K562 (cell line): ENCODE measurements around the gene ZNF541. TPM values are rescaled to one million over a fixed set of nuclear protein-coding genes. Genes with fewer than 3 reads are reported as not detected.

Experiments used
- ATAC-seq: fragments of 200-7000 bp; cut with Tn5 transposase; 3 replicates; pipeline ENCODE4 v1.9.1; 2020; ENCODE audit warnings: moderate library complexity
- BruUV-seq: library from RNA; stranded (reverse); fragments of 400-500 nt; replicated peaks from 2 replicates; lab custom pipeline; 2021; lab: Mats Ljungman, UMichigan
- CTCF ChIA-PET: fragments of 300-600 bp; formaldehyde crosslinking; extraction: SDS; loops from one replicate; lab custom pipeline; 2021; ENCODE audit warnings: low intra/inter-chr PET ratio; lab: Yijun Ruan, JAX
- POLR2A ChIA-PET: fragments of 300-600, 350-650 bp; sonication (Branson Sonifier 250); formaldehyde crosslinking; extraction: SDS; loops from one replicate; lab custom pipeline; 2021; ENCODE audit warnings: antibody characterized with exemption, inconsistent platforms; lab: Yijun Ruan, JAX
- DNase-seq, 4 experiments: peaks; one replicate each; pipeline versions ENCODE4 v3.0.0 to v3.0.0-alpha.2; 2011 to 2018; ENCODE audit warnings: low spot score in 3 of 4, mixed read lengths in 3 of 4; ENCODE audit errors: extremely low read depth in 1 of 4
- FAIRE-seq: peaks from 2 replicates; lab custom pipeline; 2011; peaks lifted over from hg19 to GRCh38; lab: Jason Lieb, UNC
- H2AFZ ChIP-seq: 2 replicates; pipeline ENCODE4 v1.6.0; 2011; ENCODE audit warnings: low read depth, low read length, control low read depth, inconsistent platforms
- H3K27ac ChIP-seq: fragments of 200-600 bp; 3 replicates; pipeline ENCODE4 v1.8.0; 2011; ENCODE audit warnings: low read depth, mild to moderate bottlenecking, control low read depth, inconsistent platforms, low read length, moderate library complexity, mixed read lengths; ENCODE audit errors: extremely low read depth
- H3K27me3 ChIP-seq, 2 experiments: fragments of 300-600 bp in 1 of 2; 2 replicates in 1 of 2; 3 replicates in 1 of 2; pipeline versions ENCODE4 v1.6.0 to v1.8.0; 2011; ENCODE audit warnings: inconsistent platforms in 2 of 2, low read length in 2 of 2, mild to moderate bottlenecking in 1 of 2, mixed read lengths in 1 of 2, moderate library complexity in 1 of 2; ENCODE audit not compliant: control insufficient read depth in 2 of 2, insufficient read depth in 2 of 2
- H3K36me3 ChIP-seq: fragments of 300-600 bp; 3 replicates; pipeline ENCODE4 v1.8.0; 2011; ENCODE audit warnings: mild to moderate bottlenecking, low read length, inconsistent platforms; ENCODE audit not compliant: control insufficient read depth, insufficient read depth
- H3K4me1 ChIP-seq, 2 experiments: fragments of 200-600 bp in 1 of 2; replicated peaks in 1 of 2; 2 replicates in 1 of 2; 3 replicates in 1 of 2; pipeline versions ENCODE4 v1.5.1 to v1.8.0; 2011; ENCODE audit warnings: inconsistent platforms in 2 of 2, low read length in 2 of 2, mild to moderate bottlenecking in 1 of 2, mixed read lengths in 1 of 2, moderate library complexity in 1 of 2; ENCODE audit not compliant: control insufficient read depth in 2 of 2, insufficient read depth in 2 of 2
- H3K4me2 ChIP-seq: 2 replicates; pipeline ENCODE4 v1.6.1; 2011; ENCODE audit warnings: low read length, control low read depth, inconsistent platforms, mixed read lengths; ENCODE audit not compliant: insufficient read depth
- H3K4me3 ChIP-seq: fragments of 200-600 bp; sonication (generic), shearing (Covaris generic); 2 replicates; pipeline ENCODE4 v1.5.1; 2016; ENCODE audit warnings: control low read depth, inconsistent platforms
- H3K79me2 ChIP-seq: fragments of 200-600 bp; 3 replicates; pipeline ENCODE4 v1.8.0; 2011; ENCODE audit warnings: low read length, inconsistent platforms; ENCODE audit not compliant: control insufficient read depth, insufficient read depth
- H3K9ac ChIP-seq, 2 experiments: 2 replicates each; pipeline versions ENCODE4 v1.6.0 to v1.6.1; 2011; ENCODE audit warnings: low read depth in 2 of 2, low read length in 2 of 2, control low read depth in 1 of 2, inconsistent platforms in 1 of 2, mild to moderate bottlenecking in 1 of 2, mixed read lengths in 1 of 2; ENCODE audit not compliant: insufficient read depth in 1 of 2
- H3K9me1 ChIP-seq: one replicate; pipeline ENCODE4 v1.6.0; 2011; ENCODE audit warnings: inconsistent platforms, mild to moderate bottlenecking, low read length, moderate library complexity; ENCODE audit not compliant: control insufficient read depth, insufficient read depth
- H3K9me3 ChIP-seq: replicated peaks from 2 replicates; pipeline ENCODE4 v1.5.1; 2011; ENCODE audit warnings: low read depth, low read length, inconsistent platforms; ENCODE audit not compliant: control insufficient read depth, insufficient read depth
- H4K20me1 ChIP-seq: replicated peaks from 2 replicates; pipeline ENCODE4 v1.6.1; 2011; ENCODE audit warnings: low read length, inconsistent platforms, mixed read lengths; ENCODE audit not compliant: control insufficient read depth, insufficient read depth
- CBX8 ChIP-seq: fragments of 200-600 bp; sonication (generic); IDR thresholded peaks from 2 replicates; pipeline ENCODE4 v1.6.1; 2012; ENCODE audit warnings: borderline replicate concordance, mixed run types, low read depth, mild to moderate bottlenecking, moderate library complexity, mixed read lengths, low read length, control low read depth, inconsistent platforms; ENCODE audit not compliant: poor library complexity, severe bottlenecking; ENCODE audit errors: extremely low read depth
- CGGBP1 ChIP-seq: fragments of 250-450 bp; sonication (Bioruptor Pico); IDR thresholded peaks from 2 replicates; pipeline ENCODE4 v1.9.0; 2021; ENCODE audit warnings: mild to moderate bottlenecking
- CTCF ChIP-seq, 3 experiments: IDR thresholded peaks in 2 of 3; conservative IDR thresholded peaks in 1 of 3; 2 replicates each; pipeline ENCODE4 v1.5.1; 2011 to 2012; ENCODE audit warnings: low read length in 3 of 3, mild to moderate bottlenecking in 3 of 3, control low read depth in 2 of 3, improper control_type of control experiment in 1 of 3, inconsistent platforms in 1 of 3, low read depth in 1 of 3, mixed read lengths in 1 of 3, moderate library complexity in 1 of 3; ENCODE audit not compliant: insufficient read depth in 2 of 3
- IRF2 ChIP-seq: sonication (generic); formaldehyde crosslinking; IDR thresholded peaks from 2 replicates; pipeline ENCODE4 v1.8.1; 2022; ENCODE audit warnings: mild to moderate bottlenecking, missing genetic modification reagents
- NFIC ChIP-seq: fragments of 450-650 bp; IDR thresholded peaks from 2 replicates; pipeline ENCODE4 v1.6.1; 2017; ENCODE audit warnings: mild to moderate bottlenecking, inconsistent platforms
- REST ChIP-seq, 2 experiments: fragments of 450-650 bp; formaldehyde crosslinking in 1 of 2; IDR thresholded peaks; 2 replicates each; pipeline versions ENCODE4 v1.4.0 to v1.6.1; 2014 to 2020; ENCODE audit warnings: mild to moderate bottlenecking in 2 of 2, borderline replicate concordance in 1 of 2, low read depth in 1 of 2
- ZNF146 ChIP-seq: IDR thresholded peaks from one replicate; pipeline ENCODE4 v1.6.1; 2018; ENCODE audit warnings: missing compliant biosample characterization; ENCODE audit not compliant: unreplicated experiment
- ZNF445 ChIP-seq: fragments of 250-450 bp; sonication (Bioruptor Pico); IDR thresholded peaks from 2 replicates; pipeline ENCODE4 v1.4.0; 2020; ENCODE audit warnings: low read depth, mild to moderate bottlenecking, moderate library complexity
- WGBS: fragments of 100-300 bp; shearing (Covaris generic); methylation state at CpG from one replicate; pipeline ENCODE4 v1.1.6; 2016; ENCODE audit warnings: low coverage, mixed read lengths; ENCODE audit not compliant: insufficient coverage; ENCODE audit errors: missing lambda C conversion rate; 5-methylcytosine and 5-hydroxymethylcytosine counted together
- in situ Hi-C: fragments of 300-500 bp; cut with MboI; formaldehyde crosslinking; loops from 4 replicates; pipeline ENCODE4 v1.15.0; 2018; ENCODE audit warnings: inconsistent platforms, mixed read lengths
- intact Hi-C: fragments of 100-400 bp; cut with micrococcal nuclease; formaldehyde crosslinking; loops from 2 replicates; pipeline ENCODE4 v1.14.2; 2022
- polyA plus RNA-seq, 8 experiments: library from polyadenylated mRNA; depleted of rRNA in 4 of 8; stranded (reverse) in 5 of 8; unstranded in 3 of 8; fragments of >200 nt; fragmentation: Nextera tagmentation in 2 of 8; fragmentation: Illumina TruSeq in 1 of 8; extraction: Ambion mirVana in 2 of 8; extraction: Trizol in 1 of 8; gene quantifications; 2 replicates each; pipeline versions ENCODE4 v1.2.1 to v1.2.3, GENCODE V29; 2011 to 2014; ENCODE audit warnings: inconsistent platforms in 1 of 8, missing spikeins in 1 of 8
- total RNA-seq, 7 experiments: library from RNA; depleted of rRNA in 6 of 7; stranded (reverse); fragments of >200 nt in 6 of 7; fragmentation: Illumina TruSeq in 2 of 7; extraction: Trizol in 2 of 7; gene quantifications; 2 replicates each; pipeline versions ENCODE4 v1.2.1 to v1.2.3, GENCODE V29; 2011 to 2021; ENCODE audit warnings: low replicate concordance in 1 of 7
- TF ChIP-seq, protein P1 (sequence below): fragments of 450-650 bp; IDR thresholded peaks from 2 replicates; pipeline ENCODE4 v1.6.1; 2014; ENCODE audit warnings: low read depth, mild to moderate bottlenecking, moderate library complexity, borderline replicate concordance

ZNF541 gene
- total and polyA plus RNA-seq, 9 of the 15 experiments (the other 6 are each of a cell fraction or from before 2014, with no cell fraction given) = 0.04 to 0.11 (median 0.05) TPM; not detected in 1

DNA sequence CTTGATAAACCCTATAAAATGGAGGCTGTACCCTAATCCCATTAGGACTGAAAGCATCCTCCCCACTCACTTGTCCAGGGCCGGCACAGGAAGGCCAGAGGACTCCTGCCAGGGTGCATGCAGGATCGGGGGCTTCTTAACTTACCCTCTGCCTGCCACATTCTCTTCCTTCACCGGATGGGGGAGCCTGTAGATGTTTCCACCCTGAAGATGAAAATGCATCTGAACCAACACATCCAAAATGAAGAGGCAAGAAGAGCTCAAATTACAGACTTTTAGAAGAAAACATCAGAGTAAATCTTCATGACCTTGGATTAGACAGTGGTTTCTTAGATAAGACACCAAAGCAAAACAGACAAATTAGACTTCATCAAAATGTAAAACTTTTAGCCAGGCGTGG, 32.2 kb downstream of the ZNF541 start:
- no peak for FAIRE-seq
- H3K27me3 ChIP-seq = peaks cover 12 to 20% of the 10 kb centered on the region in 2 experiments
- CTCF ChIA-PET = interaction anchor here (1.0 kb wide), 1 partner anchor 249 kb away, joined by 3 read pairs; no protein-coding TSS in a partner anchor
- H3K4me2 ChIP-seq = no peak overlapping the region
- H4K20me1 ChIP-seq = no peaks in the 10 kb centered on the region
- no peak overlapping the region for H3K9ac ChIP-seq
- H3K79me2 ChIP-seq = no peaks in the 10 kb centered on the region
- H3K9me3 ChIP-seq = no peaks in the 10 kb centered on the region
- peak; percentile 73 for ATAC-seq
- H3K9me1 ChIP-seq = no peaks in the 10 kb centered on the region
- no peaks in the 10 kb centered on the region for H3K36me3 ChIP-seq
- POLR2A ChIA-PET = no interaction called here
- no peak overlapping the region for H3K4me3 ChIP-seq
- no peak overlapping the region for H3K27ac ChIP-seq
- WGBS = 28% methylated on average over 4 of the region's 4 CpGs
- intact Hi-C loops = no loop called here
- peak in 3 of 4 experiments; percentile 37 to 45 (median 41) for DNase-seq
- peaks cover 3 to 33% of the 10 kb centered on the region in 2 experiments; a peak in 4 of 5 replicates for H3K4me1 ChIP-seq
- in situ Hi-C loops = no loop called here
- no TSS peak for BruUV-seq
- no peak overlapping the region for H2AFZ ChIP-seq
- TF ChIP-seq REST (IDR thresholded peaks at IDR 0.05; ENCODE audit: borderline replicate concordance) (peak; percentile 14; the same call in 1 of the 2 replicates), REST (CRISPR knock-in tag; IDR thresholded peaks at IDR 0.05; ENCODE audit: low read depth) (no peak), ZNF146 (CRISPR knock-in tag) (no peak), ZNF445 (CRISPR knock-in tag) (no peak), CGGBP1 (CRISPR knock-in tag) (no peak), CBX8 (no peak), NFIC (no peak), IRF2 (CRISPR knock-in tag) (no peak), CTCF (IDR thresholded peaks at IDR 0.05 in 2 of 3, conservative IDR thresholded peaks at IDR 0.05 in 1 of 3; ENCODE audit: insufficient read depth in 2 of 3, low read depth in 1 of 3, low read length in 3 of 3) (peak; percentile 28 to 53 (median 42); a peak in 3 of 6 replicates)
- TF ChIP-seq, protein P1, sequence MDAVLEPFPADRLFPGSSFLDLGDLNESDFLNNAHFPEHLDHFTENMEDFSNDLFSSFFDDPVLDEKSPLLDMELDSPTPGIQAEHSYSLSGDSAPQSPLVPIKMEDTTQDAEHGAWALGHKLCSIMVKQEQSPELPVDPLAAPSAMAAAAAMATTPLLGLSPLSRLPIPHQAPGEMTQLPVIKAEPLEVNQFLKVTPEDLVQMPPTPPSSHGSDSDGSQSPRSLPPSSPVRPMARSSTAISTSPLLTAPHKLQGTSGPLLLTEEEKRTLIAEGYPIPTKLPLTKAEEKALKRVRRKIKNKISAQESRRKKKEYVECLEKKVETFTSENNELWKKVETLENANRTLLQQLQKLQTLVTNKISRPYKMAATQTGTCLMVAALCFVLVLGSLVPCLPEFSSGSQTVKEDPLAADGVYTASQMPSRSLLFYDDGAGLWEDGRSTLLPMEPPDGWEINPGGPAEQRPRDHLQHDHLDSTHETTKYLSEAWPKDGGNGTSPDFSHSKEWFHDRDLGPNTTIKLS = no peak
